IMR-90 (cell line): ENCODE measurements around the gene GRAMD1B.

Source experiments
- BHLHE40 ChIP-seq: fragments of 150-350 bp; IDR thresholded peaks from 2 replicates; pipeline ENCODE4 v1.6.1; 2016; ENCODE audit warnings: mild to moderate bottlenecking, low read depth, low read length
- CTCF ChIP-seq: conservative IDR thresholded peaks from 2 replicates; pipeline ENCODE4 v1.5.1; 2012; ENCODE audit warnings: mild to moderate bottlenecking, low read depth, low read length, improper control_type of control experiment
- ELK1 ChIP-seq: fragments of 150-350 bp; IDR thresholded peaks from 2 replicates; pipeline ENCODE4 v1.6.1; 2016; ENCODE audit warnings: low read depth, mild to moderate bottlenecking, low read length, moderate library complexity, borderline replicate concordance
- FOS ChIP-seq: fragments of 150-350 bp; IDR thresholded peaks from 2 replicates; pipeline ENCODE4 v1.6.1; 2016; ENCODE audit warnings: low read depth, low read length
- MAFK ChIP-seq: IDR thresholded peaks from 2 replicates; pipeline ENCODE4 v1.6.1; 2012; ENCODE audit warnings: low read depth, low read length, improper control_type of control experiment
- NFE2L2 ChIP-seq: fragments of 150-350 bp; IDR thresholded peaks from 2 replicates; pipeline ENCODE4 v1.6.1; 2016; ENCODE audit warnings: low read depth, mild to moderate bottlenecking, low read length
- POLR2A ChIP-seq: IDR thresholded peaks from 2 replicates; pipeline ENCODE4 v1.6.1; 2012; ENCODE audit warnings: mild to moderate bottlenecking, low read depth, low read length
- RAD21 ChIP-seq: IDR thresholded peaks from 2 replicates; pipeline ENCODE4 v1.6.1; 2012; ENCODE audit warnings: low read length, improper control_type of control experiment
- RCOR1 ChIP-seq: IDR thresholded peaks from 2 replicates; pipeline ENCODE4 v1.6.1; 2012; ENCODE audit warnings: mild to moderate bottlenecking, low read length, improper control_type of control experiment; ENCODE audit not compliant: insufficient replicate concordance
- SMC3 ChIP-seq: fragments of 150-350 bp; IDR thresholded peaks from 2 replicates; pipeline ENCODE4 v1.6.1; 2016; ENCODE audit warnings: low read depth, mild to moderate bottlenecking, antibody characterized with exemption, low read length, moderate library complexity

- TF ChIP-seq CTCF = no peak
- TF ChIP-seq FOS = no peak
- TF ChIP-seq POLR2A = no peak
- no peak for TF ChIP-seq NFE2L2
- no peak for TF ChIP-seq MAFK
- no peak for TF ChIP-seq BHLHE40
- no peak for TF ChIP-seq ELK1
- TF ChIP-seq SMC3 = no peak
- no peak for TF ChIP-seq RAD21
- TF ChIP-seq RCOR1 = no peak
These were observed 107.7 kb downstream of the GRAMD1B start for GRCh38 chr11:123537726-123538125.
